Measurements from ENCODE around the gene ICE1. TPM values are rescaled to one million over a fixed set of nuclear protein-coding genes. Genes with fewer than 3 reads are reported as not detected.
"Not testable (repeated sequence)": the region's sequence is repeated elsewhere in the genome, so short reads cannot be mapped to it uniquely, and the experiment has no call there.

The ICE1 gene
- total and polyA plus RNA-seq, 2 donors: 11.1 to 20.3 TPM

DNA sequence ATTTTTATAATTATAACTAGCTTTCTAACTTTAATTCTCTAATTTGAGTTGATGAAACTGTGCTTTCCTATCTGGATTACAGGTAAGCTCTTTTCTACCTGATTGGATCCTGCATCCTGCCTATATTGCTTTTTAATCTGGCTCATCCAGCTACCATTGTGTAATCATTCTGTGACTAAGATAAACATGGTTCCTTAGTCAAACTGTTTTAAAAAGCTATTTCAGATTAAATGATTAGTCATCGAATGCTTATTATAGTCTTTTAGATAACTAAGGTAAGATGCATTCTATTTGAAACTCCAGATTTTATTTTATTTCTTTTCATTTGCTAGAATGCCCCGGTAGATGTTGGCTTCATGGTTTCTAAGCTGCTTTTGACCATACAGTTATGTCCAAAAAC is 50.7 kb downstream of the ICE1 start:
- no peak for DNase-seq (ENCODE audit: low read depth in 6 of 9, low spot score in 9 of 9)
- 97% methylated on average over 2 of the region's 2 CpGs for WGBS

DNA sequence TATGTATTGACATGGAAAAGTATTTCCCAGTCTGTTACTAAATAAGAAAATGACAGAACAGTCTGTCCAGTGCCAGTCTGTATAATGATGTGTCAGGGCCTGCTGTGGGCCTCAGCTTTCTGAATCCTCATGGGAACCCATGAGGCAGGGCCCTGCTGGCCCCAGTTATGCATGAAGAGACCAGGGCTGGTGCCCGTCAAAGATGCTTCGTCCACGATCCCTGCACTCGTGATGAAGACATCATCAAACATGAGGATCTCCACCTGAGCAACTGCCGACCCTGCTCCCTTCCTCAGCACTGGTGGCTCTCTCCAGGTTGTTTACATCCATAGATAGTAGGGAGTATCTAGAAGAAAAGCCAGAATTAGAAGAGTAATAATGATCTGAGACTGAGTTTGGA is 52.5 kb downstream of the ICE1 start:
- Histone ChIP-seq H3K4me3 (ENCODE audit: low read length in 2 of 2) (no peak overlapping the region), H3K27ac (ENCODE audit: low read depth in 1 of 2, low read length in 1 of 2) (no peak overlapping the region), H3K4me1 (ENCODE audit: control insufficient read depth in 2 of 2, insufficient read depth in 2 of 2, low read length in 2 of 2) (no peaks in the 10 kb centered on the region), H3K36me3 (ENCODE audit: control insufficient read depth in 2 of 2, insufficient read depth in 2 of 2, low read length in 1 of 2) (peaks cover 0 to 11% of the 10 kb centered on the region in 2 donors), H3K9me3 (ENCODE audit: control insufficient read depth in 2 of 2, insufficient read depth in 1 of 2, low read length in 1 of 2) (no peaks in the 10 kb centered on the region), H3K27me3 (ENCODE audit: control insufficient read depth in 2 of 2, insufficient read depth in 1 of 2, low read length in 1 of 2) (no peaks in the 10 kb centered on the region)
- DNase-seq (ENCODE audit: low read depth in 6 of 9, low spot score in 9 of 9): no peak
- 98% methylated on average over 5 of the region's 5 CpGs for WGBS

More for the DNA sequence above, 50.7 kb downstream of the ICE1 start:
- Histone ChIP-seq H3K27me3 (ENCODE audit: control insufficient read depth in 2 of 2, insufficient read depth in 1 of 2, low read length in 1 of 2) (no peaks in the 10 kb centered on the region), H3K9me3 (ENCODE audit: control insufficient read depth in 2 of 2, insufficient read depth in 1 of 2, low read length in 1 of 2) (no peaks in the 10 kb centered on the region), H3K36me3 (ENCODE audit: control insufficient read depth in 2 of 2, insufficient read depth in 2 of 2, low read length in 1 of 2) (peaks cover 0 to 11% of the 10 kb centered on the region in 2 donors), H3K4me3 (ENCODE audit: low read length in 2 of 2) (no peak overlapping the region), H3K27ac (ENCODE audit: low read depth in 1 of 2, low read length in 1 of 2) (no peak overlapping the region), H3K4me1 (ENCODE audit: control insufficient read depth in 2 of 2, insufficient read depth in 2 of 2, low read length in 2 of 2) (no peaks in the 10 kb centered on the region)

DNA sequence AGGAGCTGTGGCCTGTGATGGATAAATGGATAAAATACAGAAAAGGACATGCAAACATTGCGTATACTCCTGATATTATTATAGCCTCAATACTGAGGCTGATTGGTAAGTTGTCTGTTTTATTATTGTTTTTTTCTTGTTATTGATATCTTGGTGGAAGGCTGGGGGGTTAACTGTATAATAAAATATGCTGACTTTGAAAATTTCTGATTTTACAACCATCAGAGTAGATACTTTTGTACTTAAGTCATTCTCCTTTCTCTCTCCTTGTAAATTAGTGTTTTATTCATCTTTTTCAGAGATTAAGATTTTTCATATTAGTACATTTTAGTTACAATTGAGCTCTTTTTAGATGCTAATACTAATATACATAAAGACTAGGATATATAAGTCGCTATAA is 53.5 kb downstream of the ICE1 start:
- H3K36me3 ChIP-seq (ENCODE audit: control insufficient read depth in 2 of 2, insufficient read depth in 2 of 2, low read length in 1 of 2): peaks cover 0 to 11% of the 10 kb centered on the region in 2 donors
- no peaks in the 10 kb centered on the region for H3K27me3 ChIP-seq (ENCODE audit: control insufficient read depth in 2 of 2, insufficient read depth in 1 of 2, low read length in 1 of 2)
- no peaks in the 10 kb centered on the region for H3K9me3 ChIP-seq (ENCODE audit: control insufficient read depth in 2 of 2, insufficient read depth in 1 of 2, low read length in 1 of 2)
- no peaks in the 10 kb centered on the region for H3K4me1 ChIP-seq (ENCODE audit: control insufficient read depth in 2 of 2, insufficient read depth in 2 of 2, low read length in 2 of 2)
- no peak overlapping the region for H3K27ac ChIP-seq (ENCODE audit: low read depth in 1 of 2, low read length in 1 of 2)
- H3K4me3 ChIP-seq (ENCODE audit: low read length in 2 of 2): no peak overlapping the region
- WGBS: 99% methylated on average over 2 of the region's 2 CpGs
- no peak for DNase-seq (ENCODE audit: low read depth in 6 of 9, low spot score in 9 of 9)

DNA sequence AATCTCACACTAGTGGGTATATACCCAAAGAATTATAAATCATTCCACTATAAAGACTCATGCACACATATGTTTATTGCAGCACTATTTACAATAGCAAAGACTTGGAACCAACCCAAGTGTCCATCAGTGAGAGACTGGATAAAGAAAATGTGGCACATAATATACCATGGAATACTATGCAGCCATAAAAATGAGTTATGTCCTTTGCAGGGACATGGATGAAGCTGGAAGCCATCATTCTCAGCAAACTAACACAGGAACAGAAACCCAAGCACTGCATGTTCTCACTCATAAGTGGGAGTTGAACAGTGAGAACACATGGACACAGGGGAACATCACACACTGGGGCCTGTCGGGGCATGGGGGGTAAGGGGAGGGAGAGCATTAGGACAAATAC is 57.1 kb downstream of the ICE1 start:
- not testable (repeated sequence) for H3K4me1 ChIP-seq (ENCODE audit: control insufficient read depth in 2 of 2, insufficient read depth in 2 of 2, low read length in 2 of 2); H3K4me3 ChIP-seq (ENCODE audit: low read length in 2 of 2); H3K27me3 ChIP-seq (ENCODE audit: control insufficient read depth in 2 of 2, insufficient read depth in 1 of 2, low read length in 1 of 2); DNase-seq (ENCODE audit: low read depth in 6 of 9, low spot score in 9 of 9); H3K27ac ChIP-seq (ENCODE audit: low read depth in 1 of 2, low read length in 1 of 2); H3K9me3 ChIP-seq (ENCODE audit: control insufficient read depth in 2 of 2, insufficient read depth in 1 of 2, low read length in 1 of 2)
- peaks cover 0 to 13% of the 10 kb centered on the region in 2 donors for H3K36me3 ChIP-seq (ENCODE audit: control insufficient read depth in 2 of 2, insufficient read depth in 2 of 2, low read length in 1 of 2)
- WGBS: 98% methylated on average over 1 of the region's 1 CpG

DNA sequence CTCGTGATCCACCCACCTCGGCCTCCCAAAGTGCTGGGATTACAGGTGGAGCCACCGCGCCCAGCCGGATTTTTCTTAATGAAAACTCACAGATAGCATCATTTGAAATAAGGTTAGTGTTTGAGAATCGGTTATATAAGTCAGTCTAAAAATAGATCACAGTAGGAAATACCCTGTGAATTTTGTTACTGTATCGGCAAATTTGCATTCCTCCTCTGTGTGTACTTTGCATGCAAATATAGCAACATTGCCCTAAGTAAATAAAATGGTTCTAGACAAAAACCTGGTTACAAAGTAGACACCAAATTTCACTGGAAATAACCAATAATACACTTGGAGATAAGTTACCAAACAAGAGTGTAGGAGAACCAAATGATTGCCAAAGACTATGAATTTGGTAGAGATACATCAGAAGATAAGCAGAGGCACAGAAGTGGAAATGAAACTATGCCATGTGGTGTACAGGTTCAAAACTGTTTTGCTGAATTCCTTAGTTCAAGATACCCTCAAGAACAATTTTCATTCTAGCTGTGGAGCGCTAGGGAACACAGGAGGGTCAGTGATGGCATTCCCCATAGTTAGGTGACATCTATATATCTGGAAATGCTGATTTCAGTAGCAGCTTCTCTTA is 58.1 kb downstream of the ICE1 start:
- Histone ChIP-seq H3K4me1 (ENCODE audit: control insufficient read depth in 2 of 2, insufficient read depth in 2 of 2, low read length in 2 of 2) (no peaks in the 10 kb centered on the region), H3K9me3 (ENCODE audit: control insufficient read depth in 2 of 2, insufficient read depth in 1 of 2, low read length in 1 of 2) (no peaks in the 10 kb centered on the region), H3K4me3 (ENCODE audit: low read length in 2 of 2) (no peak overlapping the region), H3K27me3 (ENCODE audit: control insufficient read depth in 2 of 2, insufficient read depth in 1 of 2, low read length in 1 of 2) (no peaks in the 10 kb centered on the region), H3K27ac (ENCODE audit: low read depth in 1 of 2, low read length in 1 of 2) (no peak overlapping the region), H3K36me3 (ENCODE audit: control insufficient read depth in 2 of 2, insufficient read depth in 2 of 2, low read length in 1 of 2) (peaks cover 0 to 8% of the 10 kb centered on the region in 2 donors)
- no peak for DNase-seq (ENCODE audit: low read depth in 6 of 9, low spot score in 9 of 9)
- 96% methylated on average over 8 of the region's 8 CpGs for WGBS

DNA sequence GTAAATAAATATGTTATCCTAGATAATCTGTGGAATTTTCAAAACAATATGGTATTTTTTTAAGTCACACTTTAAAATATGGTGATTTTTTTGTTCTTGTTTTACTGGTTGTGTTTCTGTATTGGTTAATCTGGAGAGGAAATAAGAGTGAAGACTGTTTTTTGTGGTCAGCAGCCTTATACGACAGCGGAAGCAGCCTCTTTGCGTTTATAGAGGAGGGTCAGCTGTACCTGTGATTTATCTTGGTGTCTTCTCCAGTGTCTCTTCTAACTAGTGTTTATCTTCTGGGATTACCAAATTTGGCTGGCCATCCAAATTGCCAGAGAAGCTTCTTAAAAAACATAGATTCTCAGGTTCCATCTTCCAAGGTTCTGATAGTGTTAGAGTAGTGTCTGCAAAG is 58.7 kb downstream of the ICE1 start:
- Histone ChIP-seq H3K36me3 (ENCODE audit: control insufficient read depth in 2 of 2, insufficient read depth in 2 of 2, low read length in 1 of 2) (peaks cover 0 to 8% of the 10 kb centered on the region in 2 donors), H3K4me3 (ENCODE audit: low read length in 2 of 2) (no peak overlapping the region), H3K27me3 (ENCODE audit: control insufficient read depth in 2 of 2, insufficient read depth in 1 of 2, low read length in 1 of 2) (no peaks in the 10 kb centered on the region), H3K27ac (ENCODE audit: low read depth in 1 of 2, low read length in 1 of 2) (no peak overlapping the region), H3K9me3 (ENCODE audit: control insufficient read depth in 2 of 2, insufficient read depth in 1 of 2, low read length in 1 of 2) (no peaks in the 10 kb centered on the region), H3K4me1 (ENCODE audit: control insufficient read depth in 2 of 2, insufficient read depth in 2 of 2, low read length in 2 of 2) (no peaks in the 10 kb centered on the region)
- peak in 1 of 9 donors; percentile 36 for DNase-seq (ENCODE audit: low read depth in 6 of 9, low spot score in 9 of 9)
- WGBS: 9% methylated on average over 3 of the region's 3 CpGs

DNA sequence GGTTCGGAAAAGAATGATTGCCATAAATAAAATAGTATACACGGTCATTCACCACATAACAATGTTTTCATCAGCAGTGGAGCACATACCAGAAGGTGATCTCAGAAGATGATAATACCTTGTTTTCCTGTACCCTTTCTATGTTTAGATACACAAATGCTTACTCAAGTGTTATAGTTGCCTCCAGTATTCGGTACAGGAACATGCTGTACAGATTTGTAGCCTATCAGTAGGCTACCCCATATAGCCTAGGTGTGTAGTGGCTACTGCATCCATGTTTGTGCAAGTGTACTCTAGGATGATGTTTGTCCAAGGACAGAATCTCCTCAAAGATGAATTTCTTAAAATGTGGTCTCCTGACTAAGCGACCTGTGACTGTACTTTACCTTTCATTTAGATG is 59.2 kb downstream of the ICE1 start:
- Histone ChIP-seq H3K27ac (ENCODE audit: low read depth in 1 of 2, low read length in 1 of 2) (no peak overlapping the region), H3K4me3 (ENCODE audit: low read length in 2 of 2) (no peak overlapping the region), H3K36me3 (ENCODE audit: control insufficient read depth in 2 of 2, insufficient read depth in 2 of 2, low read length in 1 of 2) (peaks cover 0 to 7% of the 10 kb centered on the region in 2 donors), H3K4me1 (ENCODE audit: control insufficient read depth in 2 of 2, insufficient read depth in 2 of 2, low read length in 2 of 2) (no peaks in the 10 kb centered on the region), H3K9me3 (ENCODE audit: control insufficient read depth in 2 of 2, insufficient read depth in 1 of 2, low read length in 1 of 2) (no peaks in the 10 kb centered on the region), H3K27me3 (ENCODE audit: control insufficient read depth in 2 of 2, insufficient read depth in 1 of 2, low read length in 1 of 2) (no peaks in the 10 kb centered on the region)
- DNase-seq (ENCODE audit: low read depth in 6 of 9, low spot score in 9 of 9): no peak
- WGBS: 97% methylated on average over 4 of the region's 4 CpGs

DNA sequence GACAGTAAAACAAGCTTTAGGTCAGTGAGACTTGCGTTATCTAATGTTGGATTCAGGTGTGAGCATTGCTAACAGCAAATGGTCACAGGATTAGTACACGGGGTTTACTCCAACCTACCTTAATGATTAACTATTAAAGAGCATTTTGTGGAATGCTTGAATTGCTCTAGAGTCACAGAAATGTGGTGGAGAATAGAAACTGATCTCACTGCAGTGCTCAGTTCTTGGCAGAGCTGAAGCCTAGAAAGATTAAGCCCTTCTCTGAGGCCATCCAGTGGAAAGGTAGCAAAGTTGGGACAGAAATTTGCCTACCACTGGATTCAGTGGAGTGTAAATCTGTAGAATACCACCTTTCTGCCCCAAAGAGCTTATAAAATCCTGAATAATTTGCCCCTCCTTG is 60.9 kb downstream of the ICE1 start:
- no peaks in the 10 kb centered on the region for H3K9me3 ChIP-seq (ENCODE audit: control insufficient read depth in 2 of 2, insufficient read depth in 1 of 2, low read length in 1 of 2)
- peaks cover 0 to 10% of the 10 kb centered on the region in 2 donors for H3K36me3 ChIP-seq (ENCODE audit: control insufficient read depth in 2 of 2, insufficient read depth in 2 of 2, low read length in 1 of 2)
- H3K27ac ChIP-seq (ENCODE audit: low read depth in 1 of 2, low read length in 1 of 2): no peak overlapping the region
- no peaks in the 10 kb centered on the region for H3K4me1 ChIP-seq (ENCODE audit: control insufficient read depth in 2 of 2, insufficient read depth in 2 of 2, low read length in 2 of 2)
- no peak overlapping the region for H3K4me3 ChIP-seq (ENCODE audit: low read length in 2 of 2)
- 96% methylated on average over 2 of the region's 2 CpGs for WGBS
- no peak for DNase-seq (ENCODE audit: low read depth in 6 of 9, low spot score in 9 of 9)
- no peaks in the 10 kb centered on the region for H3K27me3 ChIP-seq (ENCODE audit: control insufficient read depth in 2 of 2, insufficient read depth in 1 of 2, low read length in 1 of 2)

DNA sequence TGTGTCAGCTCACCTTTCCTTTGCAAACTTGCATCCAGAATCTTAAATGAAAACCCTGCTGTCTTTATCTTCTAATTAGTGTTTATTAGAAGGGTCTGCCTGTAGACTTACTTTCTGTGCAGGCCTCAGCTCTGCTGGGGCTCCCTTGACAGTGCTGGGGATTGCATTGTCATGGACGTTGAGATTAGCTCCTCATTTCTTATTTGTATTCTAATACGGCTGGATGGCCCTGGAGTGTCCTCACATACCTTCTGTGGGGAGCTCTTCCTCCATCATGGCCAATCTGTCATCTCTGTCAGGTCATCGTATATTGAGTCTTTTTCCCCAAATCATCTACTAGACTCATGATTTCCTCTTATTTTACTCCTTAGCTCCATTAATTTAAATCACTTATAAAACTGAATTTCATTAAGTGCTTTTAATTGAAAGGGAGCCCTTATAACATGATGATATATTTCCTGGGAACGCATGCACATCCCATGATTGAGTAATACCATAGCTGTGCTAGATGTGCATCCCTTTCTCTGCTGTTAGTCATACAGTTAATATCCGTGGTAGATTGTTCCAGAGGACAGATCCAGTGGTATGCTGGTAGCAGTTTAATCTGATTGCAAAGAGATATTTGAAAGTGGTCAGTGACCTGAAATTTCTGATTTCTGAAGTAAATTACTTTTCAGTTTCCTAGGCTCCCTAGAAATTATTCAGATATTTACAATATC is 61.6 kb downstream of the ICE1 start:
- no peaks in the 10 kb centered on the region for H3K4me1 ChIP-seq (ENCODE audit: control insufficient read depth in 2 of 2, insufficient read depth in 2 of 2, low read length in 2 of 2)
- 88% methylated on average over 5 of the region's 5 CpGs for WGBS
- DNase-seq (ENCODE audit: low read depth in 6 of 9, low spot score in 9 of 9): no peak
- H3K36me3 ChIP-seq (ENCODE audit: control insufficient read depth in 2 of 2, insufficient read depth in 2 of 2, low read length in 1 of 2): peaks cover 1 to 10% of the 10 kb centered on the region in 2 donors
- H3K9me3 ChIP-seq (ENCODE audit: control insufficient read depth in 2 of 2, insufficient read depth in 1 of 2, low read length in 1 of 2): no peaks in the 10 kb centered on the region
- no peak overlapping the region for H3K27ac ChIP-seq (ENCODE audit: low read depth in 1 of 2, low read length in 1 of 2)
- no peaks in the 10 kb centered on the region for H3K27me3 ChIP-seq (ENCODE audit: control insufficient read depth in 2 of 2, insufficient read depth in 1 of 2, low read length in 1 of 2)
- no peak overlapping the region for H3K4me3 ChIP-seq (ENCODE audit: low read length in 2 of 2)
